GM12874 (cell line): ENCODE data around the gene GNMT.

Experiments
- TF ChIP-seq, protein P1 (sequence below): IDR thresholded peaks from 2 replicates; pipeline ENCODE4 v1.5.1; 2011; ENCODE audit warnings: low read depth, mild to moderate bottlenecking, control low read depth, low read length, moderate library complexity; ENCODE audit not compliant: insufficient read depth

The GNMT gene

DNA sequence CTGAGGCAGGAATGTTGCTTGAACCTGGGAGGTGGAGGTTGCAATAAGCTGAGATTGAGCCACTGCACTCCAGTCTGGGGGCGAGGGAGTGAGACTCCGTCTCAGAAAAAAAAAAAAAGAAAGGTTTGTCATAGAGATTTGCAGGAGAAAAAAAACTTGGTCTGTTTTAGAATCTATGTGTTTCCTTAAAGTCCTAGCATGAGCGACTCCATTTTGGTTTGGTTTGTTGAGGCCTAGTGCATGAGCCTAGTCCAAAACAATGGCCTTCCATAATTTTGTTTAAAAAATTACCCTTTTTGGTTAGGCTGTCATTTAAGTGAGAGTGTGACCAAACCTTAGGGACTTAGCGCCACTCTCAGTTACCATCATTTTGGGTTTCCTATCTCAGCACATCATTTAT lies 8.2 kb upstream of the GNMT start:
- TF ChIP-seq, protein P1, sequence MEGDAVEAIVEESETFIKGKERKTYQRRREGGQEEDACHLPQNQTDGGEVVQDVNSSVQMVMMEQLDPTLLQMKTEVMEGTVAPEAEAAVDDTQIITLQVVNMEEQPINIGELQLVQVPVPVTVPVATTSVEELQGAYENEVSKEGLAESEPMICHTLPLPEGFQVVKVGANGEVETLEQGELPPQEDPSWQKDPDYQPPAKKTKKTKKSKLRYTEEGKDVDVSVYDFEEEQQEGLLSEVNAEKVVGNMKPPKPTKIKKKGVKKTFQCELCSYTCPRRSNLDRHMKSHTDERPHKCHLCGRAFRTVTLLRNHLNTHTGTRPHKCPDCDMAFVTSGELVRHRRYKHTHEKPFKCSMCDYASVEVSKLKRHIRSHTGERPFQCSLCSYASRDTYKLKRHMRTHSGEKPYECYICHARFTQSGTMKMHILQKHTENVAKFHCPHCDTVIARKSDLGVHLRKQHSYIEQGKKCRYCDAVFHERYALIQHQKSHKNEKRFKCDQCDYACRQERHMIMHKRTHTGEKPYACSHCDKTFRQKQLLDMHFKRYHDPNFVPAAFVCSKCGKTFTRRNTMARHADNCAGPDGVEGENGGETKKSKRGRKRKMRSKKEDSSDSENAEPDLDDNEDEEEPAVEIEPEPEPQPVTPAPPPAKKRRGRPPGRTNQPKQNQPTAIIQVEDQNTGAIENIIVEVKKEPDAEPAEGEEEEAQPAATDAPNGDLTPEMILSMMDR = no peak

DNA sequence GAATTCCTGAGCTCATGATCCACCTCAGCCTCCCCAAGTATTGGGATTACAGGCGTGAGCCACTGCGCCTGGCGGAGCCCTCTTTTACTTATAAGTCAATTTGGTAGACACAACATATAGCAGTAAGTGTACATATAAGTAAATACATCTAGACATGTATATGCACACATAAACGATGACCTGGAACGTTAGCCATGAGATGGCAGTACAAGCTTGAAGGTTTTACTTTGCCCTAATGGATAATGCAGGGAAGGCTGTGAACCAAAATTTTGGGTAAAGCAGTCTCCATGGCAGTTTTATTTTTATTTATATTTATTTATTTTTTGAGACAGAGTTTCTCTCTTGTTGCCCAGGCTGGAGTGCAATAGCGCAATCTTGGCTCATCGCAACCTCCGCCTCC lies 2.4 kb upstream of the GNMT start:
- TF ChIP-seq, protein P1 = no peak

- TF ChIP-seq, protein P1 = no peak
Measured at GRCh38 chr6:42959917-42960242, 674 bp upstream of the GNMT start.

DNA sequence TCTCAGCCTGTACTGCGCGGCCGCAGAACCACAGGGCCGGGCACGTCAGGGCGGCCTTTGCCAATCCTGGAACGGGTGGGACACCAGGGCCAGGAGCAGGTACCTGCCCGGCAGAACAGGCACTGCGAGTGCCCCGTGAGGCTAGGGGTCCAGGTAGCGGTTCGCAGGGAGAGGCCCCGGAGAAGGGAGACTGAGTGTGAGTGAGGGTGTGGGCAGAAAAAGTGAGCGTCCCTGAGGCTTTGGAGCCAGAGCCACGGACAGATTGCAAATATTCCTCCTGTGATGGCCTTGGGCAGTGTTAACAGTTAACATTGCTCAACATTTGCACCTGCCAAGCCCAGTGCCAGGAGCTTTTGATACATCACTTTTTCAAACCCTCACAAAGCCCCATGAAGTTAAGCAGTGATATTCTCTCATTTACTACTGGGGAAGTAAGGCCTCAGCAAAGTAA lies 491 bp downstream of the GNMT start:
- TF ChIP-seq, protein P1 = no peak

DNA sequence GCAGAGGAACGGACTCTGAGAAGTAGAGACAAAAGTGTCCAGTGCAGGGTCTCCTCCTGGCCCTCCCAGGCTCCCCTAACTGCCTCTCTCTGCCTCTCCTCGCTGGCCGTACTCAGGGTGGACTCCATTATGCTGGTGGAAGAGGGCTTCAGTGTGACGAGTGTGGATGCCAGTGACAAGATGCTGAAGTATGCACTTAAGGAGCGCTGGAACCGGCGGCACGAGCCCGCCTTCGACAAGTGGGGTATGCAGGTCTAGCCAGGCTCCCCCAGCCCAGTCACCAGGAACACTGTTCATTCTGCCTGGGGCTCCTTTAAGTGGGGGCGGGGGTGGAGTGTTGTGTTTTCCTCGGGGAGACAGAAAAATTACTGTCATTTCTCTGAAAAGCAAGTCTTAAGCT lies 1.5 kb downstream of the GNMT start:
- TF ChIP-seq, protein P1 = no peak

- TF ChIP-seq, protein P1 = no peak
Measured at GRCh38 chr6:42962502-42963178, 2.1 kb downstream of the GNMT start.

- TF ChIP-seq, protein P1 = no peak
Measured at GRCh38 chr6:42963179-42963854, 2.8 kb downstream of the GNMT start.
